ENCODE measurements around the gene ISM1.

The ISM1 gene

DNA sequence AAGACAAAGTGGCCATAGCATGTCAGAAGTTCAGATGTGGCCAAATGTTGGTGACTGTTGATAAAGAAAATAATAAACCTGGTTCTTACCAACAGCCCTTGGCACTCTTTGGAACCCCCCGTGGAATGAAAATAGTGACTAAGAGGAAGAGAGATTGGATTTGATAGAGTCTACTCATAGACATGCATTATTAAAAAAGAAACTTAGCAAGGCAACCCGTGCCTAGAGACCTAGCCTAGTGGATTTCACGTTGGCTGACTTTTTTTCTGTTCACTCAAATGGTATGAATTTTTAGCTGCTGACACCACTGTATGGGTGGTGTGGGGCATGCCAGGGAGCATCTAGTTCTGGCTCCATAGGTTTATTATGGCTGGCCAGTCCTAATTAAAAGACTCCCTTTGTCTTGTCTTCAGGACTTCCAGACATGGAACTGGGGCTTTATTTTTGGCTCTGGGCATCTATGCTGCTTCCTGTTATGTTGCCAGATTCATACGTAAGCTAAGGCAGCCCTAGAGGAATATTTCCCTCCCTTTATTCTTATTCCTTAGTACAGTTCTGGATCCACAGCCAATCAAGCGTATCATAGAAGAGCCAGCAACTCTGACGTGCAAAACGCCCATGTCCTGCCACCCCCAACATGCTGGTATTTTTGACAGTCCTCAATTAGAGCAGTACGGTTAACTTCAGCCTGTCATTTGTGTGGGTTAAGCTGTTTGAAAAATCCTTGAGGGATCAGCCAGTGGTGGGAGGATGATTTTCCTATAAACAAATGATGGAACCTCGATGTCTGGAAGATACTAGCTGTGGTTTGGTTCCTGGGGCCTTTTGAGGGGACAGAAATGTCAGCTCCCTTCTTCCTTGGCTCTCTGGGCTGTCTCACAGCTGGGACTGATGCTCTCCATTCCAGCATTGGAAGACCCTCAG lies 127.5 kb downstream of the ISM1 start:
- DNase-seq (ENCODE audit: low spot score): no peak

DNA sequence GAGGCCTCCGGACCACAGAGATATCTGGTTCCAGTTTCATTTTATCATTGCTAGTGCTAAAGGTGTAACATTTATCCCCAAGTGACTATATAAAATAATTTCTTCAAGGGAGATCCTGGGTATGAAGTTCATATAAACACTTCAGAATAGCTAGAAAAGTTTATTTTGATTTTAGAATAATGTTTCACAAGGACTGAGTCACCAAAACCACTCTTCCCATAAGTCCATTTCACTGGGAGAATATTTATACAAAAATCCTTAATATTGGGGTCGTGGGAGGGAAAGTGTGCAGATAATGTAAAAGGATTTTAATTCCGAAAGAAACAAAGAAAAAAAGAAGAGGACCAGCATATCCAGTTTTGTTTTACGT lies 128.1 kb downstream of the ISM1 start:
- no peak for DNase-seq (ENCODE audit: low spot score)

Data from globus pallidus (tissue), 1 donor.